ENCODE results near the gene SIK3. TPM values are rescaled to one million over a fixed set of nuclear protein-coding genes. Genes with fewer than 3 reads are reported as not detected.

The SIK3 gene
- total RNA-seq, 4 donors from 2014 or later, result 31.7 to 56.1 (median 45.3) TPM

- Histone ChIP-seq H3K27ac (no peak overlapping the region), H3K27me3 (no peaks in the 10 kb centered on the region)
Observed at GRCh38 chr11:116830184-116830912, 267.9 kb downstream of the SIK3 start.

GRCh38 chr11:116829525-116830183 lies 268.6 kb downstream of the SIK3 start, which contains the start of gene APOC3:
Gene APOC3, plus strand, starts transcription at chr11:116829907. Its CDS starts 676 bp downstream, at chr11:116830583.
- peaks cover 0 to under 1% (median 0%) of the 10 kb centered on the region in 3 donors for H3K4me1 ChIP-seq
- TF ChIP-seq, protein P1, sequence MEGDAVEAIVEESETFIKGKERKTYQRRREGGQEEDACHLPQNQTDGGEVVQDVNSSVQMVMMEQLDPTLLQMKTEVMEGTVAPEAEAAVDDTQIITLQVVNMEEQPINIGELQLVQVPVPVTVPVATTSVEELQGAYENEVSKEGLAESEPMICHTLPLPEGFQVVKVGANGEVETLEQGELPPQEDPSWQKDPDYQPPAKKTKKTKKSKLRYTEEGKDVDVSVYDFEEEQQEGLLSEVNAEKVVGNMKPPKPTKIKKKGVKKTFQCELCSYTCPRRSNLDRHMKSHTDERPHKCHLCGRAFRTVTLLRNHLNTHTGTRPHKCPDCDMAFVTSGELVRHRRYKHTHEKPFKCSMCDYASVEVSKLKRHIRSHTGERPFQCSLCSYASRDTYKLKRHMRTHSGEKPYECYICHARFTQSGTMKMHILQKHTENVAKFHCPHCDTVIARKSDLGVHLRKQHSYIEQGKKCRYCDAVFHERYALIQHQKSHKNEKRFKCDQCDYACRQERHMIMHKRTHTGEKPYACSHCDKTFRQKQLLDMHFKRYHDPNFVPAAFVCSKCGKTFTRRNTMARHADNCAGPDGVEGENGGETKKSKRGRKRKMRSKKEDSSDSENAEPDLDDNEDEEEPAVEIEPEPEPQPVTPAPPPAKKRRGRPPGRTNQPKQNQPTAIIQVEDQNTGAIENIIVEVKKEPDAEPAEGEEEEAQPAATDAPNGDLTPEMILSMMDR (IDR thresholded peaks at IDR 0.05), result no peak
- TF ChIP-seq POLR2A (IDR thresholded peaks at IDR 0.05) (no peak), POLR2AphosphoS5 (IDR thresholded peaks at IDR 0.05) (no peak), EP300 (IDR thresholded peaks at IDR 0.05) (no peak)
- no peak for ATAC-seq
- no peak within 1 kb of the TSS for H3K27ac ChIP-seq
- no peaks in the 10 kb centered on the region for H3K36me3 ChIP-seq
- no peak within 1 kb of the TSS for H3K4me3 ChIP-seq
- no peaks in the 10 kb centered on the region for H3K9me3 ChIP-seq
- no peaks in the 10 kb centered on the region for H3K27me3 ChIP-seq
- WGBS, 2 donors (ENCODE audit: low coverage in 1 of 2), result 39 to 56% methylated on average over 2 to 4 of the region's 9 CpGs

More at GRCh38 chr11:116830184-116830912, 267.9 kb downstream of the SIK3 start:
- ATAC-seq, result no peak
- no peaks in the 10 kb centered on the region for H3K9me3 ChIP-seq
- H3K4me1 ChIP-seq, result peaks cover 0 to 7% (median 5%) of the 10 kb centered on the region in 3 donors
- TF ChIP-seq, protein P1 (IDR thresholded peaks at IDR 0.05), result no peak
- TF ChIP-seq POLR2AphosphoS5 (IDR thresholded peaks at IDR 0.05) (no peak), POLR2A (IDR thresholded peaks at IDR 0.05) (no peak), EP300 (IDR thresholded peaks at IDR 0.05) (no peak)
- WGBS, 2 donors (ENCODE audit: low coverage in 1 of 2), result 80 to 86% methylated on average over 1 to 2 of the region's 17 CpGs
- no peak overlapping the region for H3K4me3 ChIP-seq
- H3K36me3 ChIP-seq, result no peaks in the 10 kb centered on the region

GRCh38 chr11:116828632-116829524 lies 269.4 kb downstream of the SIK3 start:
- no peaks in the 10 kb centered on the region for H3K9me3 ChIP-seq
- H3K4me3 ChIP-seq, result no peak overlapping the region
- H3K27ac ChIP-seq, result no peak overlapping the region
- ATAC-seq, result no peak
- no peaks in the 10 kb centered on the region for H3K27me3 ChIP-seq
- H3K36me3 ChIP-seq, result no peaks in the 10 kb centered on the region
- no peaks in the 10 kb centered on the region for H3K4me1 ChIP-seq
- WGBS, 2 donors (ENCODE audit: low coverage in 1 of 2), result 60 to 72% methylated on average over 1 to 5 of the region's 16 CpGs
- TF ChIP-seq, protein P1 (IDR thresholded peaks at IDR 0.05), result no peak
- TF ChIP-seq EP300 (IDR thresholded peaks at IDR 0.05), result no peak
- no peak for TF ChIP-seq POLR2AphosphoS5 (IDR thresholded peaks at IDR 0.05)
- TF ChIP-seq POLR2A (IDR thresholded peaks at IDR 0.05), result no peak

DNA sequence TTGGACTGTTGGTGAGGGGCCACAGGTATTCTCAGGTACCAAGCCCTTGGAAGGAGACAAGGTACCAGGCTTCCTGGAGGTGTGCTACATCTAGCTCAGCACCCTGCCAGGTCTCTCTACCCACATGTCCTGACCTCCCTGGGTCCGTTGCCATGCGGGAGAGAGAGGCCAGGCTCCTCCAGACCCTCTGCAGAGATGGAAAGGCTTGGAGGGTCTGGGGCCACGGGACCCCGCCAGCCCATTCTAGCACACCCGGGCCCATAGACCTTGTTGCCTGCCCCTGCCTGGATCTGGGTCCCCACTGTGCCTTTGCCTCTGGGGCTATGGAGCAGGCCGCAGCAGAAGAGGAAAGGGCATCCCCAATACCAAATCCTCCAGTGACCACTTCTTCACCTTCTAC lies 270.8 kb downstream of the SIK3 start:
- Histone ChIP-seq H3K27ac (no peak overlapping the region), H3K9me3 (no peaks in the 10 kb centered on the region), H3K27me3 (no peaks in the 10 kb centered on the region), H3K4me3 (no peak overlapping the region), H3K36me3 (no peaks in the 10 kb centered on the region), H3K4me1 (no peaks in the 10 kb centered on the region)
- no peak for TF ChIP-seq POLR2AphosphoS5 (IDR thresholded peaks at IDR 0.05)
- no peak for TF ChIP-seq EP300 (IDR thresholded peaks at IDR 0.05)
- TF ChIP-seq, protein P1 (IDR thresholded peaks at IDR 0.05), result no peak
- TF ChIP-seq POLR2A (IDR thresholded peaks at IDR 0.05), result no peak
- no CpG with 5 or more reads among the region's 6 CpGs for WGBS, 2 donors (ENCODE audit: low coverage in 1 of 2)
- ATAC-seq, result no peak

Measured in gastroesophageal sphincter (tissue), 4 donors.